K562 (cell line): ENCODE results near the gene RBP3. TPM values are rescaled to one million over a fixed set of nuclear protein-coding genes. Genes with fewer than 3 reads are reported as not detected.

Source experiments
- ATAC-seq: fragments of 200-7000 bp; cut with Tn5 transposase; 3 replicates; pipeline ENCODE4 v1.9.1; 2020; ENCODE audit warnings: moderate library complexity
- BruUV-seq: library from RNA; stranded (reverse); fragments of 400-500 nt; replicated peaks from 2 replicates; lab custom pipeline; 2021; lab: Mats Ljungman, UMichigan
- CTCF ChIA-PET: fragments of 300-600 bp; formaldehyde crosslinking; extraction: SDS; loops from one replicate; lab custom pipeline; 2021; ENCODE audit warnings: low intra/inter-chr PET ratio; lab: Yijun Ruan, JAX
- POLR2A ChIA-PET: fragments of 300-600, 350-650 bp; sonication (Branson Sonifier 250); formaldehyde crosslinking; extraction: SDS; loops from one replicate; lab custom pipeline; 2021; ENCODE audit warnings: antibody characterized with exemption, inconsistent platforms; lab: Yijun Ruan, JAX
- DNase-seq, 4 experiments: peaks; one replicate each; pipeline versions ENCODE4 v3.0.0 to v3.0.0-alpha.2; 2011 to 2018; ENCODE audit warnings: low spot score in 3 of 4, mixed read lengths in 3 of 4; ENCODE audit errors: extremely low read depth in 1 of 4
- FAIRE-seq: peaks from 2 replicates; lab custom pipeline; 2011; peaks lifted over from hg19 to GRCh38; lab: Jason Lieb, UNC
- H2AFZ ChIP-seq: 2 replicates; pipeline ENCODE4 v1.6.0; 2011; ENCODE audit warnings: low read depth, low read length, control low read depth, inconsistent platforms
- H3K27ac ChIP-seq: fragments of 200-600 bp; 3 replicates; pipeline ENCODE4 v1.8.0; 2011; ENCODE audit warnings: low read depth, mild to moderate bottlenecking, control low read depth, inconsistent platforms, low read length, moderate library complexity, mixed read lengths; ENCODE audit errors: extremely low read depth
- H3K27me3 ChIP-seq, 2 experiments: fragments of 300-600 bp in 1 of 2; 2 replicates in 1 of 2; 3 replicates in 1 of 2; pipeline versions ENCODE4 v1.6.0 to v1.8.0; 2011; ENCODE audit warnings: inconsistent platforms in 2 of 2, low read length in 2 of 2, mild to moderate bottlenecking in 1 of 2, mixed read lengths in 1 of 2, moderate library complexity in 1 of 2; ENCODE audit not compliant: control insufficient read depth in 2 of 2, insufficient read depth in 2 of 2
- H3K36me3 ChIP-seq: fragments of 300-600 bp; 3 replicates; pipeline ENCODE4 v1.8.0; 2011; ENCODE audit warnings: mild to moderate bottlenecking, low read length, inconsistent platforms; ENCODE audit not compliant: control insufficient read depth, insufficient read depth
- H3K4me1 ChIP-seq, 2 experiments: fragments of 200-600 bp in 1 of 2; replicated peaks in 1 of 2; 2 replicates in 1 of 2; 3 replicates in 1 of 2; pipeline versions ENCODE4 v1.5.1 to v1.8.0; 2011; ENCODE audit warnings: inconsistent platforms in 2 of 2, low read length in 2 of 2, mild to moderate bottlenecking in 1 of 2, mixed read lengths in 1 of 2, moderate library complexity in 1 of 2; ENCODE audit not compliant: control insufficient read depth in 2 of 2, insufficient read depth in 2 of 2
- H3K4me2 ChIP-seq: 2 replicates; pipeline ENCODE4 v1.6.1; 2011; ENCODE audit warnings: low read length, control low read depth, inconsistent platforms, mixed read lengths; ENCODE audit not compliant: insufficient read depth
- H3K4me3 ChIP-seq: fragments of 200-600 bp; sonication (generic), shearing (Covaris generic); 2 replicates; pipeline ENCODE4 v1.5.1; 2016; ENCODE audit warnings: control low read depth, inconsistent platforms
- H3K79me2 ChIP-seq: fragments of 200-600 bp; 3 replicates; pipeline ENCODE4 v1.8.0; 2011; ENCODE audit warnings: low read length, inconsistent platforms; ENCODE audit not compliant: control insufficient read depth, insufficient read depth
- H3K9ac ChIP-seq, 2 experiments: 2 replicates each; pipeline versions ENCODE4 v1.6.0 to v1.6.1; 2011; ENCODE audit warnings: low read depth in 2 of 2, low read length in 2 of 2, control low read depth in 1 of 2, inconsistent platforms in 1 of 2, mild to moderate bottlenecking in 1 of 2, mixed read lengths in 1 of 2; ENCODE audit not compliant: insufficient read depth in 1 of 2
- H3K9me1 ChIP-seq: one replicate; pipeline ENCODE4 v1.6.0; 2011; ENCODE audit warnings: inconsistent platforms, mild to moderate bottlenecking, low read length, moderate library complexity; ENCODE audit not compliant: control insufficient read depth, insufficient read depth
- H3K9me3 ChIP-seq: replicated peaks from 2 replicates; pipeline ENCODE4 v1.5.1; 2011; ENCODE audit warnings: low read depth, low read length, inconsistent platforms; ENCODE audit not compliant: control insufficient read depth, insufficient read depth
- H4K20me1 ChIP-seq: replicated peaks from 2 replicates; pipeline ENCODE4 v1.6.1; 2011; ENCODE audit warnings: low read length, inconsistent platforms, mixed read lengths; ENCODE audit not compliant: control insufficient read depth, insufficient read depth
- BRCA1 ChIP-seq, 2 experiments: fragments of 450-650 bp in 1 of 2; sonication (generic) in 1 of 2; formaldehyde crosslinking in 1 of 2; IDR thresholded peaks; 2 replicates each; pipeline versions ENCODE4 v1.5.0 to v1.6.1; 2017 to 2020; ENCODE audit warnings: mild to moderate bottlenecking in 1 of 2, missing genetic modification reagents in 1 of 2
- C11orf30 ChIP-seq: fragments of 450-650 bp; IDR thresholded peaks from 2 replicates; pipeline ENCODE4 v1.6.1; 2016; ENCODE audit warnings: low read depth, mild to moderate bottlenecking
- CBX5 ChIP-seq: IDR thresholded peaks from 2 replicates; pipeline ENCODE4 v1.6.1; 2014; ENCODE audit warnings: low read depth, borderline replicate concordance
- HMG20A ChIP-seq: fragments of 450-650 bp; formaldehyde crosslinking; conservative IDR thresholded peaks from 2 replicates; pipeline ENCODE4 v1.4.0; 2020; ENCODE audit warnings: mild to moderate bottlenecking, mixed read lengths
- JUNB ChIP-seq: fragments of 450-650 bp; formaldehyde crosslinking; conservative IDR thresholded peaks from 2 replicates; pipeline ENCODE4 v1.4.0; 2020; ENCODE audit warnings: mild to moderate bottlenecking
- LARP7 ChIP-seq: fragments of 450-650 bp; IDR thresholded peaks from 2 replicates; pipeline ENCODE4 v1.6.1; 2016
- MBD2 ChIP-seq: sonication (generic); IDR thresholded peaks from 2 replicates; pipeline ENCODE4 v1.6.1; 2016; ENCODE audit warnings: low read depth, borderline replicate concordance
- MEIS2 ChIP-seq: fragments of 450-650 bp; IDR thresholded peaks from 2 replicates; pipeline ENCODE4 v1.6.1; 2014; ENCODE audit warnings: mild to moderate bottlenecking; ENCODE audit not compliant: partially characterized antibody
- MTF1 ChIP-seq: fragments of 250-450 bp; sonication (Bioruptor Pico); IDR thresholded peaks from 2 replicates; pipeline ENCODE4 v1.9.0; 2021; ENCODE audit warnings: moderate library complexity, mild to moderate bottlenecking, inconsistent platforms, borderline replicate concordance
- NR1H2 ChIP-seq: sonication (generic); formaldehyde crosslinking; IDR thresholded peaks from 2 replicates; pipeline ENCODE4 v1.4.0; 2020; ENCODE audit warnings: mild to moderate bottlenecking, missing genetic modification reagents
- RB1 ChIP-seq: fragments of 450-650 bp; IDR thresholded peaks from 2 replicates; pipeline ENCODE4 v1.6.1; 2017; ENCODE audit warnings: low read depth, mild to moderate bottlenecking
- TEAD4 ChIP-seq, 2 experiments: sonication (generic) in 1 of 2; formaldehyde crosslinking in 1 of 2; IDR thresholded peaks; 2 replicates each; pipeline versions ENCODE4 v1.6.1 to v1.8.0; 2012 to 2022; ENCODE audit warnings: borderline replicate concordance in 1 of 2, inconsistent platforms in 1 of 2, low read length in 1 of 2, mild to moderate bottlenecking in 1 of 2, missing genetic modification reagents in 1 of 2
- U2AF1 ChIP-seq: fragments of 200-400 bp; formaldehyde crosslinking; optimal IDR thresholded peaks from 2 replicates; pipeline ENCODE3; 2017; ENCODE audit warnings: mild to moderate bottlenecking, low read depth, low read length, moderate library complexity
- ZNF592 ChIP-seq: fragments of 450-650 bp; IDR thresholded peaks from 2 replicates; pipeline ENCODE4 v1.6.1; 2017; ENCODE audit warnings: antibody characterized with exemption, mild to moderate bottlenecking
- ZNF668 ChIP-seq: fragments of 250-450 bp; sonication (Bioruptor Pico); IDR thresholded peaks from 2 replicates; pipeline ENCODE4 v1.8.0; 2022; ENCODE audit warnings: mild to moderate bottlenecking, inconsistent platforms
- WGBS: fragments of 100-300 bp; shearing (Covaris generic); methylation state at CpG from one replicate; pipeline ENCODE4 v1.1.6; 2016; ENCODE audit warnings: low coverage, mixed read lengths; ENCODE audit not compliant: insufficient coverage; ENCODE audit errors: missing lambda C conversion rate; 5-methylcytosine and 5-hydroxymethylcytosine counted together
- in situ Hi-C: fragments of 300-500 bp; cut with MboI; formaldehyde crosslinking; loops from 4 replicates; pipeline ENCODE4 v1.15.0; 2018; ENCODE audit warnings: inconsistent platforms, mixed read lengths
- intact Hi-C: fragments of 100-400 bp; cut with micrococcal nuclease; formaldehyde crosslinking; loops from 2 replicates; pipeline ENCODE4 v1.14.2; 2022
- polyA plus RNA-seq, 8 experiments: library from polyadenylated mRNA; depleted of rRNA in 4 of 8; stranded (reverse) in 5 of 8; unstranded in 3 of 8; fragments of >200 nt; fragmentation: Nextera tagmentation in 2 of 8; fragmentation: Illumina TruSeq in 1 of 8; extraction: Ambion mirVana in 2 of 8; extraction: Trizol in 1 of 8; gene quantifications; 2 replicates each; pipeline versions ENCODE4 v1.2.1 to v1.2.3, GENCODE V29; 2011 to 2014; ENCODE audit warnings: inconsistent platforms in 1 of 8, missing spikeins in 1 of 8
- total RNA-seq, 7 experiments: library from RNA; depleted of rRNA in 6 of 7; stranded (reverse); fragments of >200 nt in 6 of 7; fragmentation: Illumina TruSeq in 2 of 7; extraction: Trizol in 2 of 7; gene quantifications; 2 replicates each; pipeline versions ENCODE4 v1.2.1 to v1.2.3, GENCODE V29; 2011 to 2021; ENCODE audit warnings: low replicate concordance in 1 of 7

Gene RBP3
- total and polyA plus RNA-seq, 9 of the 15 experiments (the other 6 are each of a cell fraction or from before 2014, with no cell fraction given), result not detected

- intact Hi-C loops, result no loop called here
- WGBS, result 72% methylated on average over 7 of the region's 9 CpGs
- CTCF ChIA-PET, result no interaction called here
Observed at GRCh38 chr10:47331491-47331890, 16.7 kb upstream of the RBP3 start.

GRCh38 chr10:47331954-47332353, 16.2 kb upstream of the RBP3 start:
- no peaks in the 10 kb centered on the region for H3K79me2 ChIP-seq
- ATAC-seq, result no peak
- peak overlapping the region in 1 of 2 experiments; percentile 75; a peak in 2 of 4 replicates for H3K9ac ChIP-seq
- peaks cover 26% of the 10 kb centered on the region in 2 experiments for H3K4me1 ChIP-seq
- no TSS peak for BruUV-seq
- ChIA-PET CTCF (no interaction called here), POLR2A (interaction anchor here (2.2 kb wide), 1 partner anchor 9 kb away, joined by 11 read pairs; no protein-coding TSS in a partner anchor)
- DNase-seq, result no peak
- WGBS, result 18% methylated on average over 7 of the region's 7 CpGs
- H3K27me3 ChIP-seq, result no peaks in the 10 kb centered on the region; a peak in 1 of 5 replicates
- H2AFZ ChIP-seq, result peak overlapping the region; percentile 45; the same call in 1 of the 2 replicates
- no peaks in the 10 kb centered on the region for H4K20me1 ChIP-seq
- H3K9me1 ChIP-seq, result no peaks in the 10 kb centered on the region
- no peaks in the 10 kb centered on the region for H3K36me3 ChIP-seq
- FAIRE-seq, result no peak
- intact Hi-C loops, result no loop called here
- no peak overlapping the region for H3K4me2 ChIP-seq
- no peak overlapping the region for H3K4me3 ChIP-seq
- H3K9me3 ChIP-seq, result no peaks in the 10 kb centered on the region
- no peak overlapping the region for H3K27ac ChIP-seq
- in situ Hi-C loops, result no loop called here
- no peak for TF ChIP-seq MEIS2
- no peak for TF ChIP-seq BRCA1 (IDR thresholded peaks at IDR 0.05)
- no peak for TF ChIP-seq BRCA1 (CRISPR knock-in tag; IDR thresholded peaks at IDR 0.05)
- TF ChIP-seq ZNF592, result 0 out of 2 replicates have a peak, but pooled peaks have one; percentile 19
- TF ChIP-seq RB1, result 0 out of 2 replicates have a peak, but pooled peaks have one; percentile 16
- TF ChIP-seq HMG20A (CRISPR knock-in tag), result no peak
- no peak for TF ChIP-seq TEAD4 (IDR thresholded peaks at IDR 0.05; ENCODE audit: low read length)
- no peak for TF ChIP-seq TEAD4 (CRISPR knock-in tag; IDR thresholded peaks at IDR 0.05; ENCODE audit: borderline replicate concordance)
- no peak for TF ChIP-seq ZNF668 (CRISPR knock-in tag)
- no peak for TF ChIP-seq C11orf30

More at GRCh38 chr10:47331491-47331890, 16.7 kb upstream of the RBP3 start:
- no TSS peak for BruUV-seq
- in situ Hi-C loops, result no loop called here
- Histone ChIP-seq H3K9me3 (no peaks in the 10 kb centered on the region), H3K27me3 (no peaks in the 10 kb centered on the region; a peak in 1 of 5 replicates), H4K20me1 (no peaks in the 10 kb centered on the region), H3K79me2 (no peaks in the 10 kb centered on the region), H3K4me2 (no peak overlapping the region), H3K9me1 (no peaks in the 10 kb centered on the region), H3K36me3 (no peaks in the 10 kb centered on the region), H3K4me3 (no peak overlapping the region), H2AFZ (peak overlapping the region; percentile 45; the same call in 1 of the 2 replicates), H3K27ac (no peak overlapping the region)
- ATAC-seq, result no peak
- FAIRE-seq, result no peak
- no peak for DNase-seq
- TF ChIP-seq CBX5, result no peak
- no peak for TF ChIP-seq MBD2
- no peak for TF ChIP-seq MTF1 (CRISPR knock-in tag)
- no peak for TF ChIP-seq U2AF1
- TF ChIP-seq NR1H2 (CRISPR knock-in tag), result no peak
- TF ChIP-seq LARP7, result no peak
- TF ChIP-seq JUNB (CRISPR knock-in tag), result no peak
- TF ChIP-seq, all 486 proteins: peak for 0
- peaks cover 27 to 30% of the 10 kb centered on the region in 2 experiments for H3K4me1 ChIP-seq
- peak overlapping the region in 1 of 2 experiments; percentile 55; a peak in 1 of 4 replicates for H3K9ac ChIP-seq
- POLR2A ChIA-PET, result interaction anchor here (2.2 kb wide), 1 partner anchor 8 kb away, joined by 11 read pairs; no protein-coding TSS in a partner anchor
